ENCODE measurements around the gene KRT73.

KRT73 gene

GRCh38 chr12:52645120-52645761 is 26.9 kb upstream of the KRT73 start:
- no peak for DNase-seq (ENCODE audit: low spot score)

DNA sequence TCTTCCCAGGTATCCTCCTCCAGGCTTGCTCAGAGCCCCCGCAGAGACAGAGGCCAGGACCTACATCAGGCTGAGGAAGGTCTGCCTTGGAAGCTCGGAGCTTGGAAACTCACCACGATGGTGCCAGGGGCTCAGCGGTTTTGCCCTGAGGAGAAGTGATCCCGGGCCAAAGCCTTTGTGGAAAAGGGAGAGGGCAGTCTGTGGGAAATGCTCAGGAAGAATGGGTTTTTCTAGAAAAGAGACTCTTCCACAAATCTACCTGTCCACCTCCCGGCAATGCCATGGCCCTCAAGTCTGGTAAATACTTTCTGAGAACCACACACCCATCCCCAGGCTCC is 25.7 kb upstream of the KRT73 start:
- no peak for DNase-seq (ENCODE audit: low spot score)

GRCh38 chr12:52643233-52644077 is 25.1 kb upstream of the KRT73 start:
- DNase-seq (ENCODE audit: low spot score) = no peak

- no peak for DNase-seq (ENCODE audit: low spot score)
These were observed 23.1 kb upstream of the KRT73 start for GRCh38 chr12:52641468-52641867.

DNA sequence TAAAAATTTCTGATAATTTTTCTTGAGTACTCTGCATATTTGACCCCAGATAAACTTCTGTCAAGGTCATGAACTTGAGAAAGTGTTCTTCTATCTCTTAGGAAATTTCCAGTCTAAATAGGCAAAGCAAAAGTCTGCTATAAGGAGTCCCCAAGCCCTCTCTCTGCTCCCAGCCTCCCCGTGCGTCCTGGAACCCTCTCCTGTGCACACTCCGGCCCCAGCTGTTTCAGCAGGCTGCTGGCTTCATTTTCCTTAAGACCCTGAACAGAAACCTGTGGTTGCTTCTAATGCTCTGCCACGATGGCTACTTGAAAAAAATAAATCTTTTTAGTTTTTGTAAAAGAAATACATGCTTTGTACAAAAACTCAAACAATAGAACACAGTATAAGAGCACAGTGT is 18.9 kb upstream of the KRT73 start:
- no peak for DNase-seq (ENCODE audit: low spot score)

- DNase-seq (ENCODE audit: low spot score) = no peak
These were observed 18.4 kb upstream of the KRT73 start for GRCh38 chr12:52636592-52637258.

GRCh38 chr12:52636189-52636588 is 17.8 kb upstream of the KRT73 start:
- DNase-seq (ENCODE audit: low spot score) = no peak

GRCh38 chr12:52634266-52635056 is 16.1 kb upstream of the KRT73 start:
- peak; percentile 68 for DNase-seq (ENCODE audit: low spot score)

GRCh38 chr12:52633383-52633782 is 15.0 kb upstream of the KRT73 start:
- DNase-seq (ENCODE audit: low spot score) = no peak

DNA sequence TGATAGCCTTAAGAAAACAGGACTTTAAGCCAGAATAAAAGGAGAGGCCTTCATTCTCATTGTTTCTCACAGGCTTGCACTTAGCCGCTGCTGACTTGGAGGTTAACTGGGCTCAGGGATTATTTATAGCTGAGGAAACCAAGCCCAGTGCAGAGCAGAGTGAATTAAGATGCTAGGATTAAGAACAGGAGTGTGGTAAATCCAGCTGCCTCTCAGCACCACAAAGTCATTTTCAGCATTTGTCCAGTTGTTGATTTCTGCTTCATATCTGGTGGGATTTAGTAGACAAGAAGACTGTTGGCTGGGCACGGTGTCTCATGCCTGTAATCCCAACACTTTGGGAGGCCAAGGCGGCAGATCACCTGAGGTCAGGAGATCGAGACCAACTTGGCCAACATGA is 14.3 kb upstream of the KRT73 start:
- DNase-seq (ENCODE audit: low spot score) = no peak

GRCh38 chr12:52631676-52632459 is 13.5 kb upstream of the KRT73 start:
- no peak for DNase-seq (ENCODE audit: low spot score)

DNA sequence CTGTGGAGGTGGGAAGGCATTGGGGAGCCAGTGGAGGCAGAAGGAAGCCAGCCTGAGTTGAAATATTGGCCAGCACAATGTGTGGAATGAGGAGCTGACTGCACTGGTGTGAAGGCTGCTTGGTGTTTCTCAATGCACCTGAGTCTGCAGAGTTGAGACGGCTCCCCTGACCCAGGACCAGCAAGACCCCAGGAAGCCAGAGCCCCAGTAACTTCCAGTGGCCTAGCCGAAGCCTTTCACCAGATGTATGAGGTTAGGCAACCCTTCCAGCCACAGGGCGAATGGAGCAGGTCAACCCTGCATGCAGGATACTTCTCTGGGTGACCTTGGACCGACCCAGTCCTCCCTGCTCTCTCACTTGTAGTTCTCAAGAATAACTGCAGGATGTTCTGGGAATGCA is 12.9 kb upstream of the KRT73 start:
- no peak for DNase-seq (ENCODE audit: low spot score)

DNA sequence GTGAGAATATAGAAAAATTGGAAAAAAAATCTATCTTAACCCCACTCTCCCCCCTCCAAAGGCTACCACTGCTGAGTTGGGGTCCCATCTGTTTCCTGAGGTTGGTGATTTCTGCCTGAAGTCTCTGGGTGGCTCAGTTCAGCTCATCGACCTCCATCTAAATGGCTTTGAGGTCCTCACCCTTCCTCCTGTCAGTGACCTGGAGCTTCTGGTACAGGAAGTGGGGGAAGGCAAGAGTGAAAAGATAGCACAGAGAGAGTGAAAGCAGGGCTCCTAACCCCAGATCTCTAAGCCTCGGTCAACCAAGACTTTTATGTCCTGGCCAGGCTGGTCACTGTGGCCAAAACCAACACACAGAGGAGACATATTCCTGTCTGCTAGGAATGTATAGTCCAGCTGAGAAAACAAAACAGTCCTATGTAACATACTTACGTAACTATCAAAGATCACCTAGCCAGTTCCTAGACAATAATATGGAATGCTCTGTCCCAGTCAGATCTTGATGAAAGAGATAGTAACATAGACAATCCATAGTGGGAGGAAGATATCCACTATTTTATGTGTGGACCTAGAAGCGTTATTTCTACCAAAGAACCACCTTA is 12.3 kb upstream of the KRT73 start:
- DNase-seq (ENCODE audit: low spot score) = no peak

DNA sequence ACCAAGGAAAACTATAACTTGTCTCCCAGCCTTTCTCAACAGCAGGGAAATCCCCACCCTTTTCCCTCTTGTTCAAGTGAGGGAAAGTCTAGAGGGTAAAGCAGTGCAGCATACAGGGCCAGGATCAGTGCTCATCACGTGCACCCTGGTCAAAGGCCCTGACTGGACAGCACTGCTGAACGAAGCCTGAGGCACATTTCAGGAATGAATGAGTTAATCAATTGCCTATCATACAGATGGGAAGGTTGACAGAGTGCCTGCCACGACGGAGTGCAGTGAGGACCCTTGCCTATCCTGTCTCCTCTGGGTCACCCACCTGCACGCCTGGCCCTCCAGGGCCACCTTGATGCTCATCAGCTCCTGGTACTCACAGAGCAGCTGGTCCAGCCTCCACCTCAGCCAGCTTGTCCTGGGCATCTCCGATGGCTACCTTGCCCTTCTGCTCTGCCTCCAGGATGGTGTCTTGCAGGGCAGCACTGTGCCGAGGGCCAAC is 11.7 kb upstream of the KRT73 start:
- no peak for DNase-seq (ENCODE audit: low spot score)

GRCh38 chr12:52629281-52630007 is 11.1 kb upstream of the KRT73 start:
- DNase-seq (ENCODE audit: low spot score) = no peak

- no peak for DNase-seq (ENCODE audit: low spot score)
These were observed 10.5 kb upstream of the KRT73 start for GRCh38 chr12:52628841-52629240.

DNA sequence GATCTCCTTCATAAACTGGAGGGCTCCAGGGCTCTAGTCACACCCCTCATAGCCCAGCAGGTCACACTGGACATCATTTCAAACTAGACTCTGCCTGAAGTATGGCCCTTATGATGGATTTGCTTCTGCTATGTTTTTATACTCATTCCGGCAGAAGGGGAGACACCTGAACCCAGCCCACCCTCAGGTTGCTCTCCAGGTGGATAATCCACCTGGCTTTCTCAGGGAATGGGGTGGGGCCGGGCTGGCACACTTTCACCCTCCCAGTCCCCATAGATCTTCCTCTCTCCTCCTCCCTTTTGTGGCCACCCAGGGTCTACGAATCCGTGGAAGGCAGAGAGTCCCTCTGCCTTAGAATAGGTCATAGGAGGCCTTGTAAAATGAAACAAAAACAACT is 9.8 kb upstream of the KRT73 start:
- no peak for DNase-seq (ENCODE audit: low spot score)

DNA sequence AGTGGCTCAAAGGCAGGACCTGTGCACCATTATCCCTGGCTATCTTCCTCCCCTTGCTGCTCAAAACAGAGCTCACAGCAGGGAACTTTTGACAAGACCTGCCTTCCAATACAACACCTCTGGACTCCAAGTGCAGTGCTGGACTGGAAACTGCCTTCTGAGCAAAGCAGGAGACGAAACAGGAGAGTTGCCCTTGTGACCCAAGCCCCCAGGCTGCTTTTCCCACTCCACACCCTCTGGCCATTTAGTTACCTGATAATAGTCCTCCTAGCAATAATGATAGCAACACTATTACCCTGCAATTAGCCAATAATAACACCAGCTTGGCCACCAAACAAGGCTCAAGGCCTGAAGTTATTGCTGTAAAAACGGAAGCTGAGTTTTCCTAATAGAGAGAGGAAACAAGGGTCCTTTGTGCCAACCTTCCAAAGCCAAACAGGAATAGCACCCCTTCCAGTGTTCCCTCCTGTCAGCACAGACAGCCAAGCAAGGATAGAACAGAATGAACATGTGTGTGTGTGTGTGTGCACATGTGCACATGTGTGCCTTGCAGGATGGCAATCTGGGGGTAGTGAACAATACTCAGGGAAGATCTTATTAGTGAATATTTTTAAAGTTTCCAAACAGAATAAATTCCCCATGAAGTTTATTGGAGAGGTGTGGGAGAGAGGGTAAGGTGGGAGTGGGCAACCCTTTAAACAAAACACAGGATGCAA is 9.2 kb upstream of the KRT73 start:
- no peak for DNase-seq (ENCODE audit: low spot score)

DNA sequence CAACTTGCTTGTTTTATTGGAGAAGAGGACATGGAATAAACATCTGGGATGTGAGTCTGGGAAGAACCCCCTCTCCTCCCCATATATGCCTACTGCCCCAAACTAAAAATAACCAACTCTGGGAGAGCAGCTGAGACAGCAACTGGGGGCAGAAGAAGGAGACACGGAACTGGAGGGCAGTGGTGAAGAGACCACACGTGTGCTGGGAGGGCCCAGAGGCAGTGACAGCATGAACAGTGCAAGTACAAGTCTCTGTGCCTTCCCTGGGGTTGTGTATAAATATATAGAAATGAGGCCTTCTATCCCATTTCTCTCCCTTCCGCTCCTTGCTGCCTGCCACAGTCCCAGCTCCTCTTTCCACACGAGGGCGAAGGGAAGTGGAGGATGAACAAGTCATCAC is 4.0 kb upstream of the KRT73 start:
- no peak for DNase-seq (ENCODE audit: low spot score)

- no peak for DNase-seq (ENCODE audit: low spot score)
These were observed 507 bp upstream of the KRT73 start for GRCh38 chr12:52618866-52619265.

Measured in putamen (tissue), 1 donor.